Measurements from ENCODE around the gene LYL1. TPM values are rescaled to one million over a fixed set of nuclear protein-coding genes. Genes with fewer than 3 reads are reported as not detected.

LYL1 gene
- total RNA-seq = 0.73 and 0.99 TPM in 2 replicates

DNA sequence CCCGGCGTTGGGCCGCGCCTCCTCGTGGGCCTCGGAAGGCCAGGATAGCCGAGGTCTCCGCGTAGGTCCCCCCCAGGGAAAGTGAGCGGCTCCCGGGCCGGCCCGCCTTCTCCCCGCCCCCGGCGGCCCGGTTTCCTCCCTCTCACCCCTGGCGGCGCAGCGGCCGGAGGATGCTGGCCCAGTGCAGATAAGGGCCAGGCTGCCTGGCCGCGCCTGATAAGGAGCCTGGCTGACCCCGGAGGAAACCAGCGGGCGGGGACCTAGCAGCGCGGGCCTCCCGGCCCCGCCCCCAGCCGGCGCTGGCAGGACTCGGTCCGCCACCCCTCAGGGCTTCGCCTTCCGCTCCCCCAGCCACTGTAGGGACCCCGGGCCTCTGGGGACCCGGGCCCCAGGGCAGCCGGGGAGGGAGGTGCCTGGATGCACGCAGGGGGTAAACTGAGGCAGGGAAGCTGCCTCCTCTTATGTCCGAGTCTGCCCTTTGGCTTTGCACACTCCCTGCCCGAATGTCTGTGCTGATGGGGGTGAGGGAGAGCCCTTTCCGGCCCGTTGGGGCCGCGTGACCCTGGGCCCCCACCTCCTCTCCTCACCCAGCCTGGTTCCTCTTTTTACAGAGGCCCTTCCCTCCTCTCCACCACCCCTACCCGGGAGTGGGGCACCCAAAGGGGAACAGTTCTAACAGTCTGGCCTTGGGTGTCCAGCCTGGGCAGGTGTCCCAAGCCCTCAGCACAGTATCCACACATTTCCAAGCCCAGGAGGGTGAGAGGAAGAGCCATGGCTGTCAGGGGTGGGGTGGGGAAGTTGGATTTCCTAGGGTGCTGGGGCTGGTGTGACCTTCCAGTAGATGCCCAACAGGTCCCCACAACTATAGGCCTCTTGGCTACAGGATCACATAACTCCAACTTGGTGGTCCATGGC lies at the start of gene LYL1:
Gene LYL1 (minus strand): TSS at position 193 of the 915 bp plus-strand sequence. CDS start 1,687 bp downstream, outside the sequence.

DNA sequence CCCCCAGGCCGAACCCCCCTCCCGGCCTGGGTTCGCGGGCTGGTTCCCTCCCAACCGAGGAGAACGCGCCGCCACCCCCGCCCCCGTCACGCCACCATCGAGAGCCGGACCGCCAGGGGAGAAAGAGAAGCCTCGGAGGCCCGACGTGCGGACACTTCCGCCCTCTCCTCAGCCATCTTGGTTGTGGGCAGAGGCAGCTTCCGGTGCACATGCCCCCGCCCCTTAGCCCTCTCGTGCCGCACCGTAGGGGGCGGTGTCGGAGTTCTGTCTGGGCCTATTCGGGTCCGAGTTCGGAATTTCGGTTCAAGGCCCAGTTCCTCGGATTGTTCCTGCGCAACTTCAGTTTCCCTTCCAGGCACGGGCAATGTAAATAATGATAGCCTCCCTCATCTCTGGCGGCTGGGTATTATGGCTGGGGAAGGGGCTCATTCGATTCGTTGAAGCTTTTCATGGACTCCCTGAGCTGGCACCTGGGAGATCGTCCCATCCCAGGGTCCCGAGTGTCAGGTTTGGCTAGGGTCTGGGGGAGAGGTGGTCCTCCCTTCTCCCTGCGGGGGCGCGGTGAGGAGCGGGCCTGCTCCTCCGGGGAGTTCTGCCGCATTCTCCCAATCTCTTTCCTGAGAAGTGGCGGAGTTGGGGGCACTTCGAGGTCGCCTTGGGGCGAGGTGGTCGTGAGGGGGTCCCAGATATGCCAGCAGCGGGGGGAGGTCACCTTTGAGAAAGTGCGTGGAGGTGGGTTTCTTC lies 47.7 kb upstream of the LYL1 start, which contains the start of the genes IER2 and STX10:
Gene IER2 (plus strand): TSS at position 225 of the 744 bp plus-strand sequence. CDS start 2,776 bp downstream, outside the sequence.
Gene STX10 (minus strand): TSS at position 189 of the 744 bp plus-strand sequence. CDS start 202 bp downstream, outside the sequence.

DNA sequence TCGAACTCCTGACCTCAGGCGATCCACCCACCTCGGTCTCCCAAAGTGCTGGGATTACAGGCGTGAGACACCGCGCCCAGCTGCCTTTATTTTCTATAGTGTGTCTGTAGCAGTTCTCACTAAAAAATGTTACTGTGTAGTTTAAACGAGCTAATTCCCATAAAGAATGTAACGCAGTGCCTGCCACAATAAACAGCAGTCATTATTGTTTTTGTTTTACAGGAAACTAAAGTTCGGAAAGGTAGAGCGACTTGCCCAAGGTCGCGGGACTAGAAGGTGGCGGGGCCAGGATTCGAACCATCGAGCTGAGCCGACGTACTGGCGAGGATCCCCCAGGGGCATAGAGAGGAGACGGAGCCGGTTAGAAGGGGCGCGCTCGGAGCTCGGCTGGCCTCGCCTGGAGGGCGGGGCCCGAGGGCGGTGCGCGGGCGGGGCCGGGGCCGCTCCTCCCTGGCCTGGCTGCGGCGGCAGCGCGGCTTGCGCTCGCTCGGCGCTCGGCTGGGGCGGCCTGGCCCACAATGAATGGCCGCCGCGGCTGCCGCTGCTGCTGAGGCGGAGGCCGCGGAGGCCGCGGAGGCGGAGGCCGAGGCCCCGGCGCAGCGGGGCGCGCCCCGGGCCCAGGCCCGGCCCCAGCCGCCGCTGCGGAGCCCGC lies 15.2 kb upstream of the LYL1 start, which contains the start of gene NACC1:
Gene NACC1 (plus strand): TSS at position 493 of the 652 bp plus-strand sequence. CDS start 16,944 bp downstream, outside the sequence.

DNA sequence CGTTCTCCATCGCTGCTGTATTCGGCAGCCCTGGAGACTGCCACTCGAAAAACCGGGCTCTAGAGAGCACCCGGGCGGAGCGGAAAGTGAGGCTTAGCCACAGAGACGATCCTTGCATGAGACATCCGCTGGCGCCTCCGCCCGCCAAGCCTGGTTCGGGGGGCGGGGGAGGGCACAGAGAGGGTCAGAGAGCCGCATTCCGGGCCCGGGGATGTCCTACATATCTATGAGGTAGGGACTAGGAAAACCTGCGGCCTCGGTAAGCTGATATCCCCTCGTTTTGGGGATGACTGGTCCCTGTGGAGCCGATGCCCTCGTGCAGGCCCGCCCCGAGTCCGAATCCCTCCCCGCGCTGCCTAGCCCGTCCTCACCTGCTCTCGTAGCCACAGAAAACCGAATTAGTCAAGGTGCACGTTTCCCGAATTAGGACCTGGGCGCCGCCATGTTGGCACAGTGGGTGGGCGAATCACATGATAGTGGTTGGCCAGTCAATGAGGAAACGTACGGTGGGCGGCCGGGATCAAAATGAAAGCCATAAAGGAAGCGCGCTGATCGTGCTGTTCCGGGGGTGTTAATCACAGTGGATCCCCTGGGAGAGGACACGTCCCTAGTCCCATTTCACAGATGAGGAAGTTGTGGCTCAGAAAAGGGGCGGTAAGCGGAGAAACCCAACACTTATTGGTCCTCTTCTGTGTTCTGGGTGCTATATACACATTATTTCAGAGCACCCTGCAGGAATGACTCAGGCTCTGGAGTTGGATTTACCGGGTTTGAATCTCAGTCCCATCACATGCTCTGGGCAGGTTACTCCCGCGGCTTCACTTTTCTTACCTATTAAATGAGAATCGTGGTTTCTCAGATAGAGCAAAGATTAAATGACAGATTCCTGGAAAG lies 13.9 kb upstream of the LYL1 start, which contains the start of gene TRMT1:
Gene TRMT1 (minus strand): TSS at position 459 of the 894 bp plus-strand sequence. CDS start 341 bp downstream, at position 118.

Other genes with a start within 250 kb of the LYL1 start
- gene DNASE2, start 221.4 kb downstream of the LYL1 start, total RNA-seq = 22.8 and 30.9 TPM in 2 replicates
- 0.17 TPM in 1 of 2 replicates, not detected in the other for gene KLF1, start 215.7 kb downstream of the LYL1 start, total RNA-seq
- gene GCDH, start 211.7 kb downstream of the LYL1 start, total RNA-seq = 28.3 and 55.3 TPM in 2 replicates
- gene SYCE2, start 183.6 kb downstream of the LYL1 start, total RNA-seq = 0.15 TPM in 1 of 2 replicates, not detected in the other
- 46.3 and 80.1 TPM in 2 replicates for gene FARSA, start 169.1 kb downstream of the LYL1 start, total RNA-seq
- gene CALR, start 164.2 kb downstream of the LYL1 start, total RNA-seq = 1,350 and 1,500 TPM in 2 replicates
- 64.9 and 86.2 TPM in 2 replicates for gene RAD23A, start 157.0 kb downstream of the LYL1 start, total RNA-seq
- gene GADD45GIP1, start 145.6 kb downstream of the LYL1 start, total RNA-seq = 22.7 and 24.0 TPM in 2 replicates
- gene DAND5, start 133.3 kb downstream of the LYL1 start, total RNA-seq = 0.29 TPM in 1 of 2 replicates, not detected in the other
- gene NFIX, start 107.4 kb downstream of the LYL1 start, total RNA-seq = 168 and 204 TPM in 2 replicates
- 29.5 and 64.8 TPM in 2 replicates for gene TRMT1, start 13.9 kb upstream of the LYL1 start, total RNA-seq
- gene NACC1, start 15.4 kb upstream of the LYL1 start, total RNA-seq = 41.9 and 61.9 TPM in 2 replicates
- 83.4 and 102 TPM in 2 replicates for gene STX10, start 47.5 kb upstream of the LYL1 start, total RNA-seq
- 19.0 and 22.1 TPM in 2 replicates for gene IER2, start 47.6 kb upstream of the LYL1 start, total RNA-seq